ENCODE data around the gene AMMECR1.

- TF ChIP-seq CTCF (IDR thresholded peaks at IDR 0.05; ENCODE audit: borderline replicate concordance, extremely low read depth, low read length, poor library complexity, severe bottlenecking) (peak; percentile 59), EZH2 (IDR thresholded peaks at IDR 0.05; ENCODE audit: borderline replicate concordance, low read depth, low read length, severe bottlenecking) (no peak)
Observed at GRCh38 chrX:110167952-110168451, 149.9 kb downstream of the AMMECR1 start.
